GM19099 (cell line): ENCODE measurements around the gene L3MBTL4.

ENCODE experiments used
- POLR2A ChIP-seq: IDR thresholded peaks from 3 replicates; pipeline ENCODE4 v1.6.1; 2011; ENCODE audit warnings: low read depth; ENCODE audit not compliant: insufficient read length; ENCODE audit errors: extremely low read depth

The L3MBTL4 gene

GRCh38 chr18:5986257-5986931 is 428.3 kb downstream of the L3MBTL4 start:
- no peak for TF ChIP-seq POLR2A

- TF ChIP-seq POLR2A = no peak
Measured at GRCh38 chr18:5984245-5984644, 430.5 kb downstream of the L3MBTL4 start.

DNA sequence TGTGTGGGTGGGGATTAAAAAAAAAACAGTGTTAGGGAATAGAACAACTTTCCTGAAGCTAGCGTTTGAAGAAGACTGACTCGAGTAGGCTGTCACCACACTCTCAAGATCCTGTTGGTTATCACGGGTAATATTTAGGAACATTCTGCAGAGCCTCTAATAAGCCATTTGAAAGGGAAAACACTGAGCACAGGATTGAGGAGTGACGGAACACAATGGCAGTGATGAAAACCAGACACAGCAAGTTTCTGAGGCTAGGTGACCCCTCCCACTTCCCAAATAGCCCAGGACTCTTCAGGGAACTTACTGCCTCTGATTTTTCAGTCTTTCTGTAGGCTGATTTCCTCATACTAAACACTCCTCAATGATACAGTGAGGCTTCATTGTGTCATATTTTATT is 431.2 kb downstream of the L3MBTL4 start:
- no peak for TF ChIP-seq POLR2A

DNA sequence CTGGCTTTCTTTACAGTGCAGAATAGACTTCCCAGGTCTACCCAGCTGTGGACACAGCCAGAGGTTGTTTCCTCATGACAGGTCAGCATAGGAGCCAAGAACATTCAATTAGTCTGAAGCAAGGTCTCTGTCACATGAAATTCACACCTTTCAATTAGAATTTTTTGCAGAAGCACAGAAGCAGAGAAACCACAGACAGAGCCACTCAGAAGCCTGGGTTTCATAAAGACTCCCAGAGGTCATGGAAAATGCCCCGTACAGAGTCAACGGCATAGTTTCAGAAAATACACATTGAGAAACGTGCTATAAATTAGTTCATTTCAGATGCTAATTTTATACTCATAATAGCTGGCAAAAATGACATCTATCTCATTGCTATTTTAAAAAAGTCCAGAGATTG is 432.4 kb downstream of the L3MBTL4 start:
- no peak for TF ChIP-seq POLR2A

DNA sequence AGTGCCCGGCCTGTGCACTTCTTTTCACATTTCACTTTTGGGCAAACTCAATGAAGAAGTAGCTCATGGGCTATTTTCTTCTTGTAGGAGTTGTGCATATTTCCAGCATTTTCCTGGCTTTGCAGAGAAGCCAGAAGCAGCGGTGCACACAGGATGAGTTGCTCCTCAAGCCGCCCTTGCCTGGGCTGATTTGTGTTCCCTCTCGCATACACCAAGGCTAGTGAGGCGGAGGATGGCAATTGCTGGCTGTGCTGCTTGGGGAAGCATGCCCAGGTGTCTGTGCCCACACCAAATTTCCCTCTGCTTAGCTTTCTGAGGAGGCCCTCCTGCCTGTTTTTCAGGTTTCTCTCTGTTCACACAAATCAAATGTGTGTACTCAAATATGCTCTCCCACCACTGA is 434.0 kb downstream of the L3MBTL4 start:
- TF ChIP-seq POLR2A = no peak

GRCh38 chr18:5979971-5980457 is 434.7 kb downstream of the L3MBTL4 start:
- no peak for TF ChIP-seq POLR2A

- no peak for TF ChIP-seq POLR2A
Measured at GRCh38 chr18:5979176-5979888, 435.4 kb downstream of the L3MBTL4 start.

DNA sequence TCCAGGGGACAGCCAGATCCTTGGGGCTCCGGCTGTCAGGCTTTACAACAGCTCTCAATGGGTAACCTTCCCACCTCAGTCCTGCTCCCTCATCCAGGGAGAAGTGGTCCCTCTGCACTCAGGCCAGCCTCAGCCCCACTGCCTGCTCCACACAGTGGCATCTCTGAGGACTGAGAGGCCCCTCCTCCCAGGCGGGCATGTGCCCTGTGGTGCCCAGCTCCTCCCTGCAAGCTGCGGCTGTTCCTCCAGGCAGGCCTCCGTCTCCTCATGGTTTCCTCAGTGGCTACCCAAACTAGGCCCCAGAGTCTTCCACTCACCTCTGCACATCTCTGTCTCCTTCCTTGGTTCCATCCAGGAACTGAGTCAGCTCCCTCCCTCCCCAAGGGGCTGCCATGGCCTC is 437.7 kb downstream of the L3MBTL4 start:
- TF ChIP-seq POLR2A = no peak

- no peak for TF ChIP-seq POLR2A
Measured at GRCh38 chr18:5975111-5976002, 439.4 kb downstream of the L3MBTL4 start.

DNA sequence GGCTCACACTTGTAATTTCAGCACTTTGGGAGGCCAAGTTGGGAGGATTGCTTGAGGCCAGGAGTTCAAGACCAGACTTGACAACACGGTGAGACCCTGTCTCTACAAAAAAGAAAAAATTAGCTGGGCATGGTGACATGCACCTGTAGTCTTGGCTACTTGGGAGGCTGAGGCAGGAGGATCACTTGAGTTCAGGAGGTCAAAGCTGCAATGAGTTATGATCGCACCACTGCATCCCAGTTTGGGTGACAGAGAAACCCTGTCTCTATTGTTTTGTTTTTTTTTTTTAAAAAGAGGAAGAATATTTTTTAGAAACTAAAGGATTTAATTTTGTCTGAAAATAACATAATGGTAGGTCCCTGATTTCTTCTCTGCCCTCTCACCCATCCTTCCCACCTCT is 440.0 kb downstream of the L3MBTL4 start:
- TF ChIP-seq POLR2A = no peak

- TF ChIP-seq POLR2A = no peak
Measured at GRCh38 chr18:5973099-5973498, 441.6 kb downstream of the L3MBTL4 start.

GRCh38 chr18:5972298-5972697 is 442.4 kb downstream of the L3MBTL4 start:
- TF ChIP-seq POLR2A = no peak

DNA sequence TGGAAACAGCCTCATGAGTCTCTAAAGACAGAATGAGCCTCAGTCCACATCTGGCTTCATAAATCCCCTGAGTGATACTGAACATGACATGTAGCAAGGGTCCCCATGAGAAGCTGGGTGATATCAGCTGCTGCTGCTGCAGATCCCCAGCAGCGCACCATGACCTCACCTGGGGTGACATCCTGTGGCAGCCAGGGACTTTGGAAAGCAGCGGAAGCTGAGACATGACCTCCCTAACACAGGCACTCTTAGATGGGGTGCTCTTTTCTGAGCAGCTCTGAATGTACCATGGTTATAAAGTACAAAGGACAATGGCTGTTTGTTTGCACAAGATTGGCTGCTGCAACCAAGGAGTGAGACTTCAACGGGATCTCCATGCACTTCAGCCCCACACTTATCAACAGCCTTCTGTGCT is 444.7 kb downstream of the L3MBTL4 start:
- TF ChIP-seq POLR2A = no peak

GRCh38 chr18:5969355-5969988 is 445.2 kb downstream of the L3MBTL4 start:
- no peak for TF ChIP-seq POLR2A

- no peak for TF ChIP-seq POLR2A
Measured at GRCh38 chr18:5967666-5968065, 447.0 kb downstream of the L3MBTL4 start.

DNA sequence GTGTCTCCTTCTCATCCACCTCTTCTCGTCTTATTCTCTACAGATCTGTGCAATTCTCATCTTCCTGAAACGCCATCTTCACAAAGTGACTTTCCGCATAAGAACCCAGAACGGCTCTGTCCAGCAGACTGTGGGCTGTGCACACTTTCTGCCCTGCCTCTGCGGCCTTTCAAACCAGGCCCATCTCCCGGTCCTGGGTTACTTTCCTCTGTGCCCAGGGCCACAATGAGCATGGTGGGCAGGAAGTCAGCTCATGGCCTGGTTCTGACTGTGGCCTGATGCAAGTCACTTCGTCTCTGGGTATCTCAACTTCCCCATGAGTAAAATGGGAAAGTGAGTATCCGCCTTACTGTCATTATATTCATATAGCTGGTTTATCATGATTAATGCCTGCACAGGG is 447.7 kb downstream of the L3MBTL4 start:
- no peak for TF ChIP-seq POLR2A

GRCh38 chr18:5966514-5966913 is 448.2 kb downstream of the L3MBTL4 start:
- no peak for TF ChIP-seq POLR2A
